Large intestine (tissue), 3 donors: ENCODE results near the gene WDR74. TPM values are rescaled to one million over a fixed set of nuclear protein-coding genes. Genes with fewer than 3 reads are reported as not detected.

Source experiments
- DNase-seq, 2 donors: peaks; one replicate each; pipeline versions ENCODE4 v3.0.0 to v3.0.0-alpha.2; 2013
- H3K27ac ChIP-seq: one replicate; pipeline ENCODE4 v1.5.1; 2013; ENCODE audit warnings: low read length
- H3K27me3 ChIP-seq: 2 replicates; pipeline ENCODE4 v1.6.1; 2013; ENCODE audit warnings: low read length; ENCODE audit not compliant: control insufficient read depth, insufficient read depth
- H3K36me3 ChIP-seq: 2 replicates; pipeline ENCODE4 v1.6.1; 2013; ENCODE audit warnings: low read length; ENCODE audit not compliant: control insufficient read depth, insufficient read depth
- H3K4me1 ChIP-seq: one replicate; pipeline ENCODE4 v1.6.1; 2013; ENCODE audit warnings: low read length; ENCODE audit not compliant: control insufficient read depth, insufficient read depth
- H3K4me3 ChIP-seq: one replicate; pipeline ENCODE4 v1.5.1; 2013; ENCODE audit warnings: low read length
- H3K9me3 ChIP-seq: one replicate; pipeline ENCODE4 v1.6.1; 2013; ENCODE audit warnings: mild to moderate bottlenecking, low read depth, low read length, moderate library complexity; ENCODE audit not compliant: control insufficient read depth
- WGBS: methylation state at CpG from one replicate; pipeline ENCODE4 v1.1.5; 2013; ENCODE audit warnings: low lambda C conversion rate; ENCODE audit not compliant: insufficient coverage; 5-methylcytosine and 5-hydroxymethylcytosine counted together
- polyA plus RNA-seq: library from polyadenylated mRNA; unstranded; fragments of 120-200 nt; gene quantifications from one replicate; pipeline ENCODE4 v1.2.1, GENCODE V29; 2013

WDR74 gene
- polyA plus RNA-seq, 1 donor: 38.4 TPM

- Histone ChIP-seq H3K27me3 (no peaks in the 10 kb centered on the region), H3K9me3 (no peaks in the 10 kb centered on the region), H3K4me3 (no peak overlapping the region), H3K27ac (no peak overlapping the region), H3K4me1 (no peaks in the 10 kb centered on the region), H3K36me3 (peaks cover 33% of the 10 kb centered on the region)
- WGBS: 75% methylated on average over 2 of the region's 8 CpGs
- DNase-seq: no peak
These were observed 22.8 kb downstream of the WDR74 start for GRCh38 chr11:62816557-62816956.

- no CpG with 5 or more reads among the region's 2 CpGs for WGBS
- no peak for DNase-seq
- Histone ChIP-seq H3K9me3 (no peaks in the 10 kb centered on the region), H3K27ac (no peak overlapping the region), H3K36me3 (peaks cover 14% of the 10 kb centered on the region), H3K4me3 (no peak overlapping the region), H3K4me1 (no peaks in the 10 kb centered on the region), H3K27me3 (no peaks in the 10 kb centered on the region)
These were observed 27.7 kb downstream of the WDR74 start for GRCh38 chr11:62811659-62812058.

GRCh38 chr11:62810748-62811147, 28.6 kb downstream of the WDR74 start:
- Histone ChIP-seq H3K27me3 (no peaks in the 10 kb centered on the region), H3K36me3 (peaks cover 8% of the 10 kb centered on the region), H3K4me3 (no peak overlapping the region), H3K4me1 (no peaks in the 10 kb centered on the region), H3K27ac (no peak overlapping the region), H3K9me3 (no peaks in the 10 kb centered on the region)
- 100% methylated on average over 1 of the region's 1 CpG for WGBS
- no peak for DNase-seq

- peaks cover 4% of the 10 kb centered on the region for H3K4me1 ChIP-seq
- H3K27me3 ChIP-seq: no peaks in the 10 kb centered on the region
- no peak overlapping the region for H3K27ac ChIP-seq
- no CpG with 5 or more reads among the region's 5 CpGs for WGBS
- H3K9me3 ChIP-seq: no peaks in the 10 kb centered on the region
- DNase-seq: no peak
- H3K36me3 ChIP-seq: peaks cover 22% of the 10 kb centered on the region
- H3K4me3 ChIP-seq: no peak overlapping the region
These were observed 32.7 kb downstream of the WDR74 start for GRCh38 chr11:62806611-62807121.

GRCh38 chr11:62805961-62806441, 33.4 kb downstream of the WDR74 start:
- Histone ChIP-seq H3K9me3 (no peaks in the 10 kb centered on the region), H3K36me3 (peaks cover 29% of the 10 kb centered on the region), H3K4me1 (peaks cover 4% of the 10 kb centered on the region), H3K27ac (peak overlapping the region; percentile 50), H3K27me3 (no peaks in the 10 kb centered on the region), H3K4me3 (peak overlapping the region; percentile 67)
- WGBS: no CpG with 5 or more reads among the region's 12 CpGs
- peak in 1 of 2 donors; percentile 20 for DNase-seq

GRCh38 chr11:62805076-62805892, 34.1 kb downstream of the WDR74 start, which contains the start of gene NXF1:
Gene NXF1, minus strand, starts transcription at chr11:62805440. Its CDS starts 84 bp downstream, at chr11:62805356.
- H3K27me3 ChIP-seq: no peaks in the 10 kb centered on the region
- H3K36me3 ChIP-seq: peaks cover 36% of the 10 kb centered on the region
- H3K9me3 ChIP-seq: no peaks in the 10 kb centered on the region
- H3K4me3 ChIP-seq: peak within 1 kb of the TSS; percentile 67
- peak within 1 kb of the TSS; percentile 69 for H3K27ac ChIP-seq
- no CpG with 5 or more reads among the region's 77 CpGs for WGBS
- peak; percentile 96 to 97 for DNase-seq
- peaks cover 4% of the 10 kb centered on the region for H3K4me1 ChIP-seq

GRCh38 chr11:62804310-62805075, 34.9 kb downstream of the WDR74 start:
- H3K27ac ChIP-seq: peak overlapping the region; percentile 69
- WGBS: no CpG with 5 or more reads among the region's 14 CpGs
- peaks cover 4% of the 10 kb centered on the region for H3K4me1 ChIP-seq
- peak in 1 of 2 donors; percentile 14 for DNase-seq
- H3K4me3 ChIP-seq: peak overlapping the region; percentile 67
- H3K36me3 ChIP-seq: peaks cover 44% of the 10 kb centered on the region
- no peaks in the 10 kb centered on the region for H3K9me3 ChIP-seq
- H3K27me3 ChIP-seq: no peaks in the 10 kb centered on the region

GRCh38 chr11:62801071-62801470, 38.3 kb downstream of the WDR74 start:
- Histone ChIP-seq H3K36me3 (peaks cover 74% of the 10 kb centered on the region), H3K9me3 (no peaks in the 10 kb centered on the region), H3K4me1 (peaks cover 4% of the 10 kb centered on the region), H3K27ac (no peak overlapping the region), H3K4me3 (no peak overlapping the region), H3K27me3 (no peaks in the 10 kb centered on the region)
- DNase-seq: no peak
- whole genome bisulfite sequencing: no CpG with 5 or more reads among the region's 4 CpGs

GRCh38 chr11:62799486-62799885, 39.9 kb downstream of the WDR74 start:
- WGBS: no CpG with 5 or more reads among the region's 10 CpGs

GRCh38 chr11:62796281-62796680, 43.1 kb downstream of the WDR74 start:
- Histone ChIP-seq H3K36me3 (peaks cover 86% of the 10 kb centered on the region), H3K9me3 (no peaks in the 10 kb centered on the region), H3K27me3 (no peaks in the 10 kb centered on the region), H3K4me3 (no peak overlapping the region), H3K4me1 (peaks cover 5% of the 10 kb centered on the region), H3K27ac (no peak overlapping the region)
- DNase-seq: no peak
- no CpG with 5 or more reads among the region's 7 CpGs for WGBS

More at GRCh38 chr11:62799486-62799885, 39.9 kb downstream of the WDR74 start:
- H3K4me1 ChIP-seq: peaks cover 4% of the 10 kb centered on the region
- peaks cover 90% of the 10 kb centered on the region for H3K36me3 ChIP-seq
- H3K27ac ChIP-seq: no peak overlapping the region
- no peak overlapping the region for H3K4me3 ChIP-seq
- no peaks in the 10 kb centered on the region for H3K27me3 ChIP-seq
- no peaks in the 10 kb centered on the region for H3K9me3 ChIP-seq
- DNase-seq: no peak
